ENCODE measurements around the gene UBAP2L. TPM values are rescaled to one million over a fixed set of nuclear protein-coding genes. Genes with fewer than 3 reads are reported as not detected.
A peak's percentile ranks its signal among the peaks of the same experiment; 100 is the strongest.

UBAP2L gene
- total and polyA plus RNA-seq, 2 donors (not counting 1 experiment from before 2014, with no cell fraction given): 147 to 218 TPM

DNA sequence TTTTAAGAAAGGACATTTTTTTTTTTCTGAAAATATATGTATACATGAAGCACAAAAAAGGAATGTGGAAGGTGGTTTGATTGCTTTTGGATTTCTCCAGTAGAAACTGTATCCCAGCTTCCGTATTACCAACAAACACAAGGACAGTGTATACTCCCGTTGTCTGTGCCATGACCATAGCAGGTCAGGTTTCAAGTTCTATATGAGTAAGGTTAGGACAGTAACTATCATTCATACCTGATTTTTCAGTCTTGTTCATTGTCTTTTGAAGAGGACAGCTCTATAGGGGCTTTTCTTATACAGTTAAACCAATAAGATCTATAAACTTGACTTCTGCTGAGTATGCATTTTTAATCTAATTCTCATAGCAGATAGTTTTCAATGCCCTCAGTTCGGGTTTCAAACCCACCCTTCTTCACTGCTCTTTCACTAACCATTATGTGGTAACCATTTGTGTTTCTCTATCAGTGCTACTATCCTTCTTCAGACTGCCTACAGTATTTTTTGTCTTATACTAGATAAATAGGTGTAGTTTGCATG lies 19.6 kb downstream of the UBAP2L start:
- no peaks in the 10 kb centered on the region for H3K9me3 ChIP-seq (ENCODE audit: control extremely low read depth in 1 of 3, control insufficient read depth in 2 of 3, insufficient read depth in 1 of 3, low read length in 2 of 3)
- intact Hi-C loops (cut with micrococcal nuclease): no loop called here
- no peak overlapping the region for H3K27ac ChIP-seq (ENCODE audit: low read length in 2 of 2)
- no peak overlapping the region for H3K4me2 ChIP-seq (replicated peaks; ENCODE audit: low read depth, low read length, poor library complexity, severe bottlenecking)
- no peak overlapping the region for H2AFZ ChIP-seq (ENCODE audit: insufficient read depth, low read depth, low read length, poor library complexity, severe bottlenecking)
- ChIA-PET POLR2A (interaction anchor here (0.7 kb wide), 1 partner anchor 20 kb away, joined by 3 read pairs; a partner anchor contains a TSS), CTCF (interaction anchor here (0.9 kb wide), 1 partner anchor 11 kb away, joined by 3 read pairs; no protein-coding TSS in a partner anchor)
- peaks cover 37% of the 10 kb centered on the region for H3K79me2 ChIP-seq (ENCODE audit: control insufficient read depth, insufficient read depth, low read length)
- WGBS (ENCODE audit: insufficient coverage): no CpG with 5 or more reads among the region's 3 CpGs
- Mint-ChIP-seq H3K27ac (no peak overlapping the region), H3K4me1 (peaks cover 7% of the 10 kb centered on the region), H3K9me3 (ENCODE audit: insufficient read depth) (no peaks in the 10 kb centered on the region), H3K4me3 (no peak overlapping the region), H3K27me3 (no peaks in the 10 kb centered on the region)
- H3K9ac ChIP-seq (ENCODE audit: low read length): no peak overlapping the region
- ATAC-seq (ENCODE audit: low read depth): no peak
- H3K4me1 ChIP-seq (ENCODE audit: control insufficient read depth in 2 of 2, insufficient read depth in 2 of 2, low read length in 2 of 2): no peaks in the 10 kb centered on the region
- DNase-seq: no peak
- H3K4me3 ChIP-seq (ENCODE audit: control extremely low read depth in 1 of 5, extremely low read depth in 1 of 5, insufficient read depth in 1 of 5, low read depth in 2 of 5, low read length in 4 of 5): no peak overlapping the region
- H3K36me3 ChIP-seq (replicated peaks in 1 of 2; ENCODE audit: control extremely low read depth in 1 of 2, control insufficient read depth in 1 of 2, extremely low read depth in 1 of 2, insufficient read depth in 2 of 2, low read length in 1 of 2): peaks cover 28 to 85% of the 10 kb centered on the region in 2 experiments
- no peaks in the 10 kb centered on the region for H3K27me3 ChIP-seq (replicated peaks in 1 of 4; ENCODE audit: control extremely low read depth in 1 of 4, control insufficient read depth in 3 of 4, insufficient read depth in 4 of 4, low read length in 3 of 4)
- no peak for TF ChIP-seq EZH2 (IDR thresholded peaks at IDR 0.05; ENCODE audit: borderline replicate concordance, insufficient read depth, low read depth, low read length, poor library complexity, severe bottlenecking)
- TF ChIP-seq, protein P1, sequence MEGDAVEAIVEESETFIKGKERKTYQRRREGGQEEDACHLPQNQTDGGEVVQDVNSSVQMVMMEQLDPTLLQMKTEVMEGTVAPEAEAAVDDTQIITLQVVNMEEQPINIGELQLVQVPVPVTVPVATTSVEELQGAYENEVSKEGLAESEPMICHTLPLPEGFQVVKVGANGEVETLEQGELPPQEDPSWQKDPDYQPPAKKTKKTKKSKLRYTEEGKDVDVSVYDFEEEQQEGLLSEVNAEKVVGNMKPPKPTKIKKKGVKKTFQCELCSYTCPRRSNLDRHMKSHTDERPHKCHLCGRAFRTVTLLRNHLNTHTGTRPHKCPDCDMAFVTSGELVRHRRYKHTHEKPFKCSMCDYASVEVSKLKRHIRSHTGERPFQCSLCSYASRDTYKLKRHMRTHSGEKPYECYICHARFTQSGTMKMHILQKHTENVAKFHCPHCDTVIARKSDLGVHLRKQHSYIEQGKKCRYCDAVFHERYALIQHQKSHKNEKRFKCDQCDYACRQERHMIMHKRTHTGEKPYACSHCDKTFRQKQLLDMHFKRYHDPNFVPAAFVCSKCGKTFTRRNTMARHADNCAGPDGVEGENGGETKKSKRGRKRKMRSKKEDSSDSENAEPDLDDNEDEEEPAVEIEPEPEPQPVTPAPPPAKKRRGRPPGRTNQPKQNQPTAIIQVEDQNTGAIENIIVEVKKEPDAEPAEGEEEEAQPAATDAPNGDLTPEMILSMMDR (IDR thresholded peaks at IDR 0.05): no peak
- H4K20me1 ChIP-seq (ENCODE audit: control insufficient read depth, insufficient read depth, low read length, poor library complexity, severe bottlenecking): peaks cover 27% of the 10 kb centered on the region

DNA sequence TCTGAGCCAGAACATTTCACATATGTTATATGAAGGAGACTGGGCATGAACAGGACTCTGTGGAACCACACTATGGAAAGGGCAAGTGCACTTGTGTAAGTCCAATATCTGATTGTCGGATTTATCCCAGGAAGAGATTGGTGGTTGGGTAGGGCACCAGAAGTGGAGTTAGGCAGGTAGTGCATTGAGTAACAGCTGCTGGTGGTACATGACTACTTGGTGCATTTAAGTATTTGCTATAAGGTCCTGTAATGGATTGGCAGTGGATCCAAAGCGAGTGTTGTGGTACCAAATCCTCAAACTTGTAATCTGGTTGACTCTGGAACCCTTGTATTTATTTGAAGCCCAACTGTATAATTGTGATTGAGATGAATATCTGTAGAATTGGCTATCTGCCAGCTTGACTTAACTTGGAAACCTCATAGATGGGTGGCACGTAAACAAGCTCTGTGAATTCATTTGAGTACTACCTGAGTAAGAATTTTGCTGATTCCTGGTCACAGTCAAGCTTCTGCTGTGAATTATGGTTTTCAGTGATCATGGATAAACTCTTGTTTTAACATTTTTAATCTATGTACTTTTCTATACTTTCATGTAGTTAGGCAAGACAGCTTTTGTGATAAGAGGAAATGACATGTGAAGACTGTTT lies 21.1 kb downstream of the UBAP2L start:
- Histone ChIP-seq H3K36me3 (replicated peaks in 1 of 2; ENCODE audit: control extremely low read depth in 1 of 2, control insufficient read depth in 1 of 2, extremely low read depth in 1 of 2, insufficient read depth in 2 of 2, low read length in 1 of 2) (peaks cover 28 to 85% of the 10 kb centered on the region in 2 experiments), H3K9ac (ENCODE audit: low read length) (no peak overlapping the region), H4K20me1 (ENCODE audit: control insufficient read depth, insufficient read depth, low read length, poor library complexity, severe bottlenecking) (peaks cover 27% of the 10 kb centered on the region), H3K27ac (ENCODE audit: low read length in 2 of 2) (no peak overlapping the region), H3K4me3 (ENCODE audit: control extremely low read depth in 1 of 5, extremely low read depth in 1 of 5, insufficient read depth in 1 of 5, low read depth in 2 of 5, low read length in 4 of 5) (no peak overlapping the region), H3K4me1 (ENCODE audit: control insufficient read depth in 2 of 2, insufficient read depth in 2 of 2, low read length in 2 of 2) (no peaks in the 10 kb centered on the region), H3K9me3 (ENCODE audit: control extremely low read depth in 1 of 3, control insufficient read depth in 2 of 3, insufficient read depth in 1 of 3, low read length in 2 of 3) (no peaks in the 10 kb centered on the region), H3K4me2 (replicated peaks; ENCODE audit: low read depth, low read length, poor library complexity, severe bottlenecking) (no peak overlapping the region), H2AFZ (ENCODE audit: insufficient read depth, low read depth, low read length, poor library complexity, severe bottlenecking) (no peak overlapping the region), H3K79me2 (ENCODE audit: control insufficient read depth, insufficient read depth, low read length) (peaks cover 28% of the 10 kb centered on the region), H3K27me3 (replicated peaks in 1 of 4; ENCODE audit: control extremely low read depth in 1 of 4, control insufficient read depth in 3 of 4, insufficient read depth in 4 of 4, low read length in 3 of 4) (no peaks in the 10 kb centered on the region)
- ChIA-PET CTCF (no interaction called here), POLR2A (no interaction called here)
- no peak for TF ChIP-seq EZH2 (IDR thresholded peaks at IDR 0.05; ENCODE audit: borderline replicate concordance, insufficient read depth, low read depth, low read length, poor library complexity, severe bottlenecking)
- TF ChIP-seq, protein P1 (IDR thresholded peaks at IDR 0.05): no peak
- no peaks in the 10 kb centered on the region for H3K27me3 Mint-ChIP-seq
- H3K9me3 Mint-ChIP-seq (ENCODE audit: insufficient read depth): no peaks in the 10 kb centered on the region
- peaks cover 7% of the 10 kb centered on the region for H3K4me1 Mint-ChIP-seq
- DNase-seq (no peak), ATAC-seq (ENCODE audit: low read depth) (no peak)
- no peak overlapping the region for H3K4me3 Mint-ChIP-seq
- peak overlapping the region; percentile 17 for H3K27ac Mint-ChIP-seq
- intact Hi-C loops (cut with micrococcal nuclease): no loop called here
- 100% methylated on average over 3 of the region's 3 CpGs for WGBS (ENCODE audit: insufficient coverage)
